Measurements from ENCODE around the gene SCAF4.

DNA sequence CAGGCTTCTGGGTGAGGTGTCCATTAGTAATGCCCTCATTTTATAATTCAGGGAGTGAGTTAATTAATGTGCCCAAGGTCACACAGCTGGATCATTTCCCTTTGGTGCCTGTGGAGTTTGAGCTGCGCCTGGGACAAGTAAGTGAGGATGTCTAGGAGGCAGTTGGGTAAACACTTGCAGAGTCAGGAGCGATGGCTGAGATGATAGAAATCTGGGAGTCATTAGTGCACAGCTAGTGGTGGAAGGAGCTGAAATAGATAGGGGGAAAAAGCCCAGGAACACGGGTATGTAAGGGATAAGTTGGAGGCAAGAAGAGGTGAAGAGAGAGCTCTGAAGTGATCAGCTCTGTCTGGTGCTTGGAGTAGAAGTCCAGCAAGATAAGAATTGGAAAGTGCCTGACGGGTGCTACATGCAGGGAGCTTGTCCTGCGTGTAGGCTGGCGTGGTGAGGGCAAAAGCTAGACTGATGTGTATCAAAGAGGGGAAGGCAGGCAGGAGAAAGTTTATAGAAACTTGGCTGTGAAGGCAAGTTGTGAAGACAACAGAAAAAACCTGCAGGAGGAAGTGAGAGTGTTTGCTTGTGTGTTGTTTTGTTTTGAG is 1.7 kb upstream of the SCAF4 start:
- TF ChIP-seq POLR2AphosphoS5 (IDR thresholded peaks at IDR 0.05) (no peak), POLR2A (IDR thresholded peaks at IDR 0.05) (no peak)
- TF ChIP-seq, protein P1, sequence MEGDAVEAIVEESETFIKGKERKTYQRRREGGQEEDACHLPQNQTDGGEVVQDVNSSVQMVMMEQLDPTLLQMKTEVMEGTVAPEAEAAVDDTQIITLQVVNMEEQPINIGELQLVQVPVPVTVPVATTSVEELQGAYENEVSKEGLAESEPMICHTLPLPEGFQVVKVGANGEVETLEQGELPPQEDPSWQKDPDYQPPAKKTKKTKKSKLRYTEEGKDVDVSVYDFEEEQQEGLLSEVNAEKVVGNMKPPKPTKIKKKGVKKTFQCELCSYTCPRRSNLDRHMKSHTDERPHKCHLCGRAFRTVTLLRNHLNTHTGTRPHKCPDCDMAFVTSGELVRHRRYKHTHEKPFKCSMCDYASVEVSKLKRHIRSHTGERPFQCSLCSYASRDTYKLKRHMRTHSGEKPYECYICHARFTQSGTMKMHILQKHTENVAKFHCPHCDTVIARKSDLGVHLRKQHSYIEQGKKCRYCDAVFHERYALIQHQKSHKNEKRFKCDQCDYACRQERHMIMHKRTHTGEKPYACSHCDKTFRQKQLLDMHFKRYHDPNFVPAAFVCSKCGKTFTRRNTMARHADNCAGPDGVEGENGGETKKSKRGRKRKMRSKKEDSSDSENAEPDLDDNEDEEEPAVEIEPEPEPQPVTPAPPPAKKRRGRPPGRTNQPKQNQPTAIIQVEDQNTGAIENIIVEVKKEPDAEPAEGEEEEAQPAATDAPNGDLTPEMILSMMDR (IDR thresholded peaks at IDR 0.05 in 8 of 11, conservative IDR thresholded peaks at IDR 0.05 in 3 of 11), result no peak
